ENCODE measurements around the gene SEPHS1.

Gene SEPHS1

GRCh38 chr10:13322615-13323148 lies 25.4 kb downstream of the SEPHS1 start:
- Mint-ChIP-seq H3K27ac (no peak overlapping the region), H3K27me3 (no peaks in the 10 kb centered on the region), H3K4me3 (no peak overlapping the region), H3K9me3 (no peaks in the 10 kb centered on the region), H3K4me1 (ENCODE audit: low read depth) (no peaks in the 10 kb centered on the region), H3K36me3 (ENCODE audit: low read depth) (peaks cover 66% of the 10 kb centered on the region)

- H3K9me3 Mint-ChIP-seq = no peaks in the 10 kb centered on the region
- no peaks in the 10 kb centered on the region for H3K27me3 Mint-ChIP-seq
- H3K4me1 Mint-ChIP-seq (ENCODE audit: low read depth) = no peaks in the 10 kb centered on the region
- no peak overlapping the region for H3K4me3 Mint-ChIP-seq
- H3K27ac Mint-ChIP-seq = no peak overlapping the region
- peaks cover 59% of the 10 kb centered on the region for H3K36me3 Mint-ChIP-seq (ENCODE audit: low read depth)
Measured at GRCh38 chr10:13321576-13321975, 26.5 kb downstream of the SEPHS1 start.

- no peak overlapping the region for H3K4me3 Mint-ChIP-seq
- H3K9me3 Mint-ChIP-seq = no peaks in the 10 kb centered on the region
- no peak overlapping the region for H3K27ac Mint-ChIP-seq
- H3K27me3 Mint-ChIP-seq = no peaks in the 10 kb centered on the region
- peaks cover 36% of the 10 kb centered on the region for H3K36me3 Mint-ChIP-seq (ENCODE audit: low read depth)
- H3K4me1 Mint-ChIP-seq (ENCODE audit: low read depth) = no peaks in the 10 kb centered on the region
Measured at GRCh38 chr10:13319166-13319565, 28.9 kb downstream of the SEPHS1 start.

- no peaks in the 10 kb centered on the region for H3K9me3 Mint-ChIP-seq
- no peak overlapping the region for H3K27ac Mint-ChIP-seq
- peaks cover 26% of the 10 kb centered on the region for H3K36me3 Mint-ChIP-seq (ENCODE audit: low read depth)
- no peak overlapping the region for H3K4me3 Mint-ChIP-seq
- no peaks in the 10 kb centered on the region for H3K4me1 Mint-ChIP-seq (ENCODE audit: low read depth)
- H3K27me3 Mint-ChIP-seq = no peaks in the 10 kb centered on the region
Measured at GRCh38 chr10:13317474-13317873, 30.6 kb downstream of the SEPHS1 start.

- Mint-ChIP-seq H3K4me1 (ENCODE audit: low read depth) (no peaks in the 10 kb centered on the region), H3K36me3 (ENCODE audit: low read depth) (peaks cover 19% of the 10 kb centered on the region), H3K27me3 (no peaks in the 10 kb centered on the region), H3K27ac (no peak overlapping the region), H3K4me3 (no peak overlapping the region), H3K9me3 (no peaks in the 10 kb centered on the region)
Measured at GRCh38 chr10:13316635-13317311, 31.3 kb downstream of the SEPHS1 start.

- H3K9me3 Mint-ChIP-seq = no peaks in the 10 kb centered on the region
- no peak overlapping the region for H3K27ac Mint-ChIP-seq
- no peaks in the 10 kb centered on the region for H3K27me3 Mint-ChIP-seq
- H3K4me3 Mint-ChIP-seq = no peak overlapping the region
- no peaks in the 10 kb centered on the region for H3K4me1 Mint-ChIP-seq (ENCODE audit: low read depth)
- peaks cover 13% of the 10 kb centered on the region for H3K36me3 Mint-ChIP-seq (ENCODE audit: low read depth)
Measured at GRCh38 chr10:13315361-13315760, 32.7 kb downstream of the SEPHS1 start.

GRCh38 chr10:13311177-13311575 lies 36.9 kb downstream of the SEPHS1 start:
- Mint-ChIP-seq H3K27me3 (no peaks in the 10 kb centered on the region), H3K36me3 (ENCODE audit: low read depth) (no peaks in the 10 kb centered on the region), H3K9me3 (no peaks in the 10 kb centered on the region), H3K27ac (no peak overlapping the region), H3K4me1 (ENCODE audit: low read depth) (no peaks in the 10 kb centered on the region), H3K4me3 (no peak overlapping the region)

GRCh38 chr10:13310518-13311176 lies 37.4 kb downstream of the SEPHS1 start:
- no peaks in the 10 kb centered on the region for H3K36me3 Mint-ChIP-seq (ENCODE audit: low read depth)
- no peaks in the 10 kb centered on the region for H3K27me3 Mint-ChIP-seq
- no peak overlapping the region for H3K27ac Mint-ChIP-seq
- H3K4me3 Mint-ChIP-seq = no peak overlapping the region
- no peaks in the 10 kb centered on the region for H3K9me3 Mint-ChIP-seq
- no peaks in the 10 kb centered on the region for H3K4me1 Mint-ChIP-seq (ENCODE audit: low read depth)

GRCh38 chr10:13309792-13310191 lies 38.3 kb downstream of the SEPHS1 start:
- H3K27ac Mint-ChIP-seq = no peak overlapping the region
- no peak overlapping the region for H3K4me3 Mint-ChIP-seq

GRCh38 chr10:13308096-13308495 lies 40.0 kb downstream of the SEPHS1 start:
- no peaks in the 10 kb centered on the region for H3K4me1 Mint-ChIP-seq (ENCODE audit: low read depth)
- no peaks in the 10 kb centered on the region for H3K9me3 Mint-ChIP-seq
- H3K4me3 Mint-ChIP-seq = no peak overlapping the region
- H3K27ac Mint-ChIP-seq = no peak overlapping the region
- no peaks in the 10 kb centered on the region for H3K27me3 Mint-ChIP-seq
- H3K36me3 Mint-ChIP-seq (ENCODE audit: low read depth) = no peaks in the 10 kb centered on the region

More at GRCh38 chr10:13309792-13310191, 38.3 kb downstream of the SEPHS1 start:
- no peaks in the 10 kb centered on the region for H3K4me1 Mint-ChIP-seq (ENCODE audit: low read depth)
- no peaks in the 10 kb centered on the region for H3K9me3 Mint-ChIP-seq
- no peaks in the 10 kb centered on the region for H3K36me3 Mint-ChIP-seq (ENCODE audit: low read depth)
- no peaks in the 10 kb centered on the region for H3K27me3 Mint-ChIP-seq

GRCh38 chr10:13306103-13306502 lies 42.0 kb downstream of the SEPHS1 start:
- no peaks in the 10 kb centered on the region for H3K27me3 Mint-ChIP-seq
- peaks cover 3% of the 10 kb centered on the region for H3K36me3 Mint-ChIP-seq (ENCODE audit: low read depth)
- H3K27ac Mint-ChIP-seq = no peak overlapping the region

GRCh38 chr10:13302821-13303555 lies 45.1 kb downstream of the SEPHS1 start:
- peak overlapping the region; percentile 82 for H3K4me3 Mint-ChIP-seq
- no peaks in the 10 kb centered on the region for H3K27me3 Mint-ChIP-seq
- H3K4me1 Mint-ChIP-seq (ENCODE audit: low read depth) = peaks cover 31% of the 10 kb centered on the region
- H3K27ac Mint-ChIP-seq = no peak overlapping the region
- peaks cover 3% of the 10 kb centered on the region for H3K36me3 Mint-ChIP-seq (ENCODE audit: low read depth)
- H3K9me3 Mint-ChIP-seq = no peaks in the 10 kb centered on the region

More at GRCh38 chr10:13306103-13306502, 42.0 kb downstream of the SEPHS1 start:
- Mint-ChIP-seq H3K4me3 (no peak overlapping the region), H3K4me1 (ENCODE audit: low read depth) (peaks cover 15% of the 10 kb centered on the region), H3K9me3 (no peaks in the 10 kb centered on the region)

- Mint-ChIP-seq H3K27ac (peak within 1 kb of the TSS; percentile 90), H3K9me3 (no peaks in the 10 kb centered on the region), H3K4me3 (peak within 1 kb of the TSS; percentile 85), H3K27me3 (no peaks in the 10 kb centered on the region), H3K4me1 (ENCODE audit: low read depth) (peaks cover 31% of the 10 kb centered on the region), H3K36me3 (ENCODE audit: low read depth) (peaks cover 3% of the 10 kb centered on the region)
Measured at GRCh38 chr10:13299437-13300287, 48.4 kb downstream of the SEPHS1 start, which contains the start of gene PHYH. Gene PHYH (minus strand): TSS chr10:13300064. CDS start chr10:13300042, 22 bp downstream.

GRCh38 chr10:13298748-13299436 lies 49.2 kb downstream of the SEPHS1 start:
- H3K4me1 Mint-ChIP-seq (ENCODE audit: low read depth) = peaks cover 31% of the 10 kb centered on the region

More at GRCh38 chr10:13298748-13299436, 49.2 kb downstream of the SEPHS1 start:
- peaks cover 3% of the 10 kb centered on the region for H3K36me3 Mint-ChIP-seq (ENCODE audit: low read depth)
- no peak overlapping the region for H3K27ac Mint-ChIP-seq
- H3K4me3 Mint-ChIP-seq = peak overlapping the region; percentile 79
- no peaks in the 10 kb centered on the region for H3K27me3 Mint-ChIP-seq
- no peaks in the 10 kb centered on the region for H3K9me3 Mint-ChIP-seq
